GM18858 (cell line): Measurements from ENCODE around the gene KLHDC8B.
"Not testable (repeated sequence)": the region's sequence is repeated elsewhere in the genome, so short reads cannot be mapped to it uniquely, and the experiment has no call there.

Experiments used
- ATAC-seq: cut with Tn5 transposase; IDR thresholded peaks from one replicate; pipeline ENCODE4 v1.9.1; 2021; ENCODE audit not compliant: unreplicated experiment

KLHDC8B gene

GRCh38 chr3:49181351-49181750 is 10.0 kb downstream of the KLHDC8B start:
- ATAC-seq = no peak

- no peak for ATAC-seq
Measured at GRCh38 chr3:49182682-49183081, 11.3 kb downstream of the KLHDC8B start.

- no peak for ATAC-seq
Measured at GRCh38 chr3:49183873-49184272, 12.5 kb downstream of the KLHDC8B start.

GRCh38 chr3:49191741-49192140 is 20.3 kb downstream of the KLHDC8B start:
- ATAC-seq = no peak

GRCh38 chr3:49198161-49198560 is 26.8 kb downstream of the KLHDC8B start:
- ATAC-seq = no peak

GRCh38 chr3:49198611-49199230 is 27.3 kb downstream of the KLHDC8B start:
- ATAC-seq = no peak

GRCh38 chr3:49199239-49199899 is 28.0 kb downstream of the KLHDC8B start:
- no peak for ATAC-seq

GRCh38 chr3:49199900-49200281 is 28.5 kb downstream of the KLHDC8B start:
- no peak for ATAC-seq

- ATAC-seq = no peak
Measured at GRCh38 chr3:49213541-49213943, 42.1 kb downstream of the KLHDC8B start.

GRCh38 chr3:49213998-49214397 is 42.6 kb downstream of the KLHDC8B start:
- ATAC-seq = no peak

- not testable (repeated sequence) for ATAC-seq
Measured at GRCh38 chr3:49216687-49217086, 45.3 kb downstream of the KLHDC8B start.

GRCh38 chr3:49217108-49217507 is 45.7 kb downstream of the KLHDC8B start:
- not testable (repeated sequence) for ATAC-seq

GRCh38 chr3:49217688-49218470 is 46.5 kb downstream of the KLHDC8B start:
- no peak for ATAC-seq

- not testable (repeated sequence) for ATAC-seq
Measured at GRCh38 chr3:49218471-49218989, 47.1 kb downstream of the KLHDC8B start.

GRCh38 chr3:49219132-49219531 is 47.7 kb downstream of the KLHDC8B start:
- no peak for ATAC-seq

- ATAC-seq = not testable (repeated sequence)
Measured at GRCh38 chr3:49220985-49221563, 49.7 kb downstream of the KLHDC8B start.

GRCh38 chr3:49222002-49222401 is 50.6 kb downstream of the KLHDC8B start:
- ATAC-seq = no peak
